ENCODE results near the gene HLA-DQB1.

HLA-DQB1 gene

GRCh38 chr6:32669893-32670292, 3.4 kb upstream of the HLA-DQB1 start:
- DNase-seq (ENCODE audit: low read depth): no peak
- no peak for TF ChIP-seq CTCF (IDR thresholded peaks at IDR 0.05; ENCODE audit: low read length, missing control alignments)
- no peak overlapping the region for H3K4me3 ChIP-seq (replicated peaks; ENCODE audit: low read depth, low read length)

GRCh38 chr6:32669240-32669639, 2.8 kb upstream of the HLA-DQB1 start:
- no peak for DNase-seq (ENCODE audit: low read depth)
- TF ChIP-seq CTCF (IDR thresholded peaks at IDR 0.05; ENCODE audit: low read length, missing control alignments): no peak
- H3K4me3 ChIP-seq (replicated peaks; ENCODE audit: low read depth, low read length): no peak overlapping the region

- no peak overlapping the region for H3K4me3 ChIP-seq (replicated peaks; ENCODE audit: low read depth, low read length)
- DNase-seq (ENCODE audit: low read depth): peak; percentile 23
- TF ChIP-seq CTCF (IDR thresholded peaks at IDR 0.05; ENCODE audit: low read length, missing control alignments): no peak
Observed at GRCh38 chr6:32668226-32668747, 1.8 kb upstream of the HLA-DQB1 start.

- TF ChIP-seq CTCF (IDR thresholded peaks at IDR 0.05; ENCODE audit: low read length, missing control alignments): no peak
- no peak overlapping the region for H3K4me3 ChIP-seq (replicated peaks; ENCODE audit: low read depth, low read length)
- no peak for DNase-seq (ENCODE audit: low read depth)
Observed at GRCh38 chr6:32665661-32666060, 796 bp downstream of the HLA-DQB1 start.

DNA sequence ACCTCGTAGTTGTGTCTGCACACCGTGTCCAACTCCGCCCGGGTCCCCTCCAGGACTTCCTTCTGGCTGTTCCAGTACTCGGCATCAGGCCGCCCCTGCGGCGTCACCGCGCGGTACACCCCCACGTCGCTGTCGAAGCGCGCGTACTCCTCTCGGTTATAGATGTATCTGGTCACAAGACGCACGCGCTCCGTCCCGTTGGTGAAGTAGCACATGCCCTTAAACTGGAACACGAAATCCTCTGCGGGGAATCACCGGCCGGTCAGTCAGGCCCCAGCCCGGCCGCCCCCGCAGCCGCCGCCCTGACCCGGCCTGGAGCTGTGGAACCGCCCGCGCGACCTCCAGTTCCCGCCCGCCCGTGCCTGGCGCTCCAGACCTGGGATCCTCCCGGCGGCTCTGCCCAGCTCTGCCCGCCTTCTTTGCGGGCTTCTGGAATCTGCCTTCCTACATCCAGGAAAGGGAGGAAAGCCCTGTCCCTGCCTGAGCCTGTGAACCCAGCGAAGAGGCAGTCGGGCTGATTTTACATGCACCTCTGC, 1.6 kb downstream of the HLA-DQB1 start:
- no peak for DNase-seq (ENCODE audit: low read depth)
- TF ChIP-seq CTCF (IDR thresholded peaks at IDR 0.05; ENCODE audit: low read length, missing control alignments): no peak
- H3K4me3 ChIP-seq (replicated peaks; ENCODE audit: low read depth, low read length): no peak overlapping the region

GRCh38 chr6:32664354-32664753, 2.1 kb downstream of the HLA-DQB1 start:
- no peak for DNase-seq (ENCODE audit: low read depth)
- no peak overlapping the region for H3K4me3 ChIP-seq (replicated peaks; ENCODE audit: low read depth, low read length)
- no peak for TF ChIP-seq CTCF (IDR thresholded peaks at IDR 0.05; ENCODE audit: low read length, missing control alignments)

DNA sequence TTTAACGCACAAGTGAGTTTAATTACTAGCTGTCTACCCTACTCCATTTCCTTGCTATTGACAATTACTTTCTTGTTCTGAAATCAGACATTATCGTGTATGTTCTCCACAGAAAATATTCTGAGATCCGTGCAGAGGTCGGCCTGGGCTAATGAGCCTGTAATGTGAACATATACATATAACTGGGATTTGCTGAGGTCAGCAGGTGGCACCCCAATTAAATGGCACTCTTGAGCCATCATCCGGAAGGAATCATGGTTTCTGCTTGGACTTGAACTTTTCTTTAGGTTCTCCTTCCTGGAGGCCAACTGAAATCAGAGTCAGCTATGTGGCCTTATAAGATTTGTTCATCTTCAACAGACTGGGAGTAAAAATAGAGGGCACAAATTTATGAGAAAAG, 3.6 kb downstream of the HLA-DQB1 start:
- no peak for TF ChIP-seq CTCF (IDR thresholded peaks at IDR 0.05; ENCODE audit: low read length, missing control alignments)
- no peak overlapping the region for H3K4me3 ChIP-seq (replicated peaks; ENCODE audit: low read depth, low read length)
- no peak for DNase-seq (ENCODE audit: low read depth)
